HepG2 (cell line): ENCODE data around the gene FBXO41. TPM values are rescaled to one million over a fixed set of nuclear protein-coding genes. Genes with fewer than 3 reads are reported as not detected.
A peak's percentile ranks its signal among the peaks of the same experiment; 100 is the strongest.

Source experiments
- DMAP1 ChIP-seq: IDR thresholded peaks from 2 replicates; pipeline ENCODE4 v1.6.1; 2016
- GMEB2 ChIP-seq: IDR thresholded peaks from 2 replicates; pipeline ENCODE4 v1.6.1; 2016; ENCODE audit warnings: missing biosample characterization, missing genetic modification reagents, low read depth
- HOXA3 ChIP-seq: sonication (generic); formaldehyde crosslinking; IDR thresholded peaks from 2 replicates; pipeline ENCODE4 v1.5.0; 2020; ENCODE audit warnings: missing genetic modification reagents
- IKZF1 ChIP-seq: fragments of 450-650 bp; IDR thresholded peaks from 2 replicates; pipeline ENCODE4 v1.7.1; 2016
- KLF13 ChIP-seq: sonication (generic); formaldehyde crosslinking; IDR thresholded peaks from 2 replicates; pipeline ENCODE4 v1.4.0; 2020; ENCODE audit warnings: mild to moderate bottlenecking, missing genetic modification reagents
- MIXL1 ChIP-seq: IDR thresholded peaks from 2 replicates; pipeline ENCODE4 v1.6.1; 2016
- PAF1 ChIP-seq: IDR thresholded peaks from 2 replicates; pipeline ENCODE4 v1.6.1; 2016; ENCODE audit warnings: missing genetic modification reagents, missing compliant biosample characterization
- PHF20 ChIP-seq: sonication (generic); formaldehyde crosslinking; IDR thresholded peaks from 2 replicates; pipeline ENCODE4 v1.5.0; 2020; ENCODE audit warnings: mild to moderate bottlenecking, missing genetic modification reagents
- TEAD3 ChIP-seq: optimal IDR thresholded peaks from 2 replicates; pipeline ENCODE3; 2016; ENCODE audit warnings: borderline replicate concordance
- ZBTB7A ChIP-seq: sonication (generic); formaldehyde crosslinking; IDR thresholded peaks from 2 replicates; pipeline ENCODE4 v1.8.0; 2022; ENCODE audit warnings: mild to moderate bottlenecking, missing genetic modification reagents
- ZFP90 ChIP-seq: sonication (generic); formaldehyde crosslinking; IDR thresholded peaks from 2 replicates; pipeline ENCODE4 v1.8.0; 2022; ENCODE audit warnings: missing genetic modification reagents, mild to moderate bottlenecking, inconsistent platforms, borderline replicate concordance
- ZMYM2 ChIP-seq: sonication (generic); formaldehyde crosslinking; IDR thresholded peaks from 2 replicates; pipeline ENCODE4 v1.8.0; 2022; ENCODE audit warnings: mild to moderate bottlenecking, missing genetic modification reagents
- ZNF331 ChIP-seq: sonication (generic); formaldehyde crosslinking; IDR thresholded peaks from 2 replicates; pipeline ENCODE4 v1.4.0; 2020; ENCODE audit warnings: missing genetic modification reagents
- ZNF367 ChIP-seq: sonication (generic); formaldehyde crosslinking; IDR thresholded peaks from 2 replicates; pipeline ENCODE4 v1.4.0; 2020; ENCODE audit warnings: missing genetic modification reagents, borderline replicate concordance
- ZNF446 ChIP-seq: sonication (generic); formaldehyde crosslinking; IDR thresholded peaks from 2 replicates; pipeline ENCODE4 v1.5.0; 2020; ENCODE audit warnings: mild to moderate bottlenecking, missing genetic modification reagents
- ZNF777 ChIP-seq: sonication (generic); formaldehyde crosslinking; IDR thresholded peaks from 2 replicates; pipeline ENCODE4 v1.4.0; 2020; ENCODE audit warnings: missing genetic modification reagents
- ZNF839 ChIP-seq: sonication (generic); formaldehyde crosslinking; IDR thresholded peaks from 2 replicates; pipeline ENCODE4 v1.4.0; 2020; ENCODE audit warnings: missing genetic modification reagents, mild to moderate bottlenecking, borderline replicate concordance
- polyA plus RNA-seq, 8 experiments: library from polyadenylated mRNA; depleted of rRNA in 3 of 8; stranded (reverse) in 7 of 8; unstranded in 1 of 8; fragments of >200 nt; fragmentation: Illumina TruSeq in 4 of 8; extraction: Trizol in 4 of 8; gene quantifications; 2 replicates each; pipeline versions ENCODE4 v1.2.1 to v1.2.3, GENCODE V29; 2011 to 2016; ENCODE audit warnings: low read depth in 4 of 8, missing spikeins in 1 of 8, mixed read lengths in 1 of 8; ENCODE audit not compliant: insufficient read depth in 1 of 8
- total RNA-seq, 5 experiments: library from RNA; depleted of rRNA; stranded (reverse); fragments of >200 nt; fragmentation: Illumina TruSeq; extraction: Trizol; gene quantifications; 2 replicates each; pipeline ENCODE4 v1.2.3, GENCODE V29; 2016; ENCODE audit warnings: low read depth in 1 of 5
- TF ChIP-seq, protein P1 (sequence below), 2 experiments: fragments of 450-650 bp in 1 of 2; sonication (generic) in 1 of 2; formaldehyde crosslinking; IDR thresholded peaks; 2 replicates each; pipeline versions ENCODE4 v1.5.0 to v1.8.0; 2020 to 2022; ENCODE audit warnings: mild to moderate bottlenecking in 1 of 2, missing genetic modification reagents in 1 of 2
- TF ChIP-seq, protein P2 (sequence below): sonication (generic); formaldehyde crosslinking; IDR thresholded peaks from 2 replicates; pipeline ENCODE4 v1.5.0; 2020; ENCODE audit warnings: mild to moderate bottlenecking, missing genetic modification reagents
- TF ChIP-seq, protein P3 (sequence below): sonication (generic); formaldehyde crosslinking; IDR thresholded peaks from 2 replicates; pipeline ENCODE4 v1.9.0; 2021; ENCODE audit warnings: mild to moderate bottlenecking, missing genetic modification reagents

FBXO41 gene
- total and polyA plus RNA-seq, 2 of the 13 experiments (the other 11 are each of a cell fraction or from before 2014, with no cell fraction given): 4.2 to 10.3 TPM

DNA sequence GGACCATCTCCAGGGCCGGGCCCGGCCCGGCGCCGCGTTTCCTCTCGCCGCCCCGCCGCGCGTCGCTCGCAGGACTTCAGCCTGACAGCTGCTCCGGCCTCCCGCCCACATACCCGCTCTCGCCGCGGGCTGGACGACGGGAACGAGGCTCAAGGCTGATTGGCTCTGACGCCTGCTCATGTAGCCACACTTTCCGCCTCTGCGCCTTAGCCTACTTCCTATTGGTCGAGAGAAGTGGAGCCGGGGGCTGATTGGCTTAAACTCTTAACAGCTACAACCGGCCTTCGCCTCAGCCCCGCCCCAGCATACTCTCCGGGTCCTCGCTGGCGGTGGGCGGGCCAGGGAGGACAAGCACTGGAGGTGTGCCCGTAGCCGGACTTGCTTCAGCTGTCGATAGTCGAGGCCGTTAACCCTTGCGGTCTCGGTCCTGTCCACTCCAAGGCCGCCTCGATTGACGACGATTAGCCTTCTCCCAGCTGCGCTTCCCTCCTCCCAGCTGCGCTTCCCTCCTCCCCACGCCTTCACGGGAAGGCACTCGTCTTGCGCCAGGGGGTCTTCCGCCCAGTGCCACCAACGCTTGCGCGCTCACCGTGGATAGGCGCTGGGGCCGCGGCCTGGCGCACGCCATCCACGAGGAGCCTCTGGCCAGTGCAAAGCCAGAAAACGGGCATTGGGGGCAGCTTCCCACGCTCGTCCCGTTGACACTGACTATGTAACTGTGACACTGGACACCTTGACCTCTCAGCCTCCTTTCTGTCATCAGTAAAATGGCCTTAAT, 50.9 kb downstream of the FBXO41 start, which contains the start of gene PRADC1 (continued):
- TF ChIP-seq ZNF446 (CRISPR knock-in tag): peak; percentile 21; the same call in 1 of the 2 replicates
- TF ChIP-seq, protein P1, sequence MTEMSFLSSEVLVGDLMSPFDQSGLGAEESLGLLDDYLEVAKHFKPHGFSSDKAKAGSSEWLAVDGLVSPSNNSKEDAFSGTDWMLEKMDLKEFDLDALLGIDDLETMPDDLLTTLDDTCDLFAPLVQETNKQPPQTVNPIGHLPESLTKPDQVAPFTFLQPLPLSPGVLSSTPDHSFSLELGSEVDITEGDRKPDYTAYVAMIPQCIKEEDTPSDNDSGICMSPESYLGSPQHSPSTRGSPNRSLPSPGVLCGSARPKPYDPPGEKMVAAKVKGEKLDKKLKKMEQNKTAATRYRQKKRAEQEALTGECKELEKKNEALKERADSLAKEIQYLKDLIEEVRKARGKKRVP (CRISPR knock-in tag; IDR thresholded peaks at IDR 0.05): peak in 1 of 2 experiments; percentile 71; a peak in 2 of 4 replicates
- TF ChIP-seq, protein P2, sequence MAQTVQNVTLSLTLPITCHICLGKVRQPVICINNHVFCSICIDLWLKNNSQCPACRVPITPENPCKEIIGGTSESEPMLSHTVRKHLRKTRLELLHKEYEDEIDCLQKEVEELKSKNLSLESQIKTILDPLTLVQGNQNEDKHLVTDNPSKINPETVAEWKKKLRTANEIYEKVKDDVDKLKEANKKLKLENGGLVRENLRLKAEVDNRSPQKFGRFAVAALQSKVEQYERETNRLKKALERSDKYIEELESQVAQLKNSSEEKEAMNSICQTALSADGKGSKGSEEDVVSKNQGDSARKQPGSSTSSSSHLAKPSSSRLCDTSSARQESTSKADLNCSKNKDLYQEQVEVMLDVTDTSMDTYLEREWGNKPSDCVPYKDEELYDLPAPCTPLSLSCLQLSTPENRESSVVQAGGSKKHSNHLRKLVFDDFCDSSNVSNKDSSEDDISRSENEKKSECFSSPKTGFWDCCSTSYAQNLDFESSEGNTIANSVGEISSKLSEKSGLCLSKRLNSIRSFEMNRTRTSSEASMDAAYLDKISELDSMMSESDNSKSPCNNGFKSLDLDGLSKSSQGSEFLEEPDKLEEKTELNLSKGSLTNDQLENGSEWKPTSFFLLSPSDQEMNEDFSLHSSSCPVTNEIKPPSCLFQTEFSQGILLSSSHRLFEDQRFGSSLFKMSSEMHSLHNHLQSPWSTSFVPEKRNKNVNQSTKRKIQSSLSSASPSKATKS (CRISPR knock-in tag): no peak
- no peak; the same call in 1 of the 2 replicates for TF ChIP-seq ZMYM2 (CRISPR knock-in tag)
- TF ChIP-seq TEAD3 (CRISPR knock-in tag): peak; percentile 67
- no peak for TF ChIP-seq GMEB2
- TF ChIP-seq ZBTB7A (CRISPR knock-in tag): peak; percentile 63
- TF ChIP-seq ZNF777: peak; percentile 23; the same call in 1 of the 2 replicates
- peak; percentile 82 for TF ChIP-seq HOXA3 (CRISPR knock-in tag)
- TF ChIP-seq PHF20 (CRISPR knock-in tag): no peak; the same call in none of the 2 replicates
- 0 out of 2 replicates have a peak, but pooled peaks have one; percentile 15 for TF ChIP-seq ZNF839 (CRISPR knock-in tag)
- no peak; the same call in 1 of the 2 replicates for TF ChIP-seq DMAP1 (CRISPR knock-in tag)
- peak; percentile 71 for TF ChIP-seq ZNF331 (CRISPR knock-in tag)
- TF ChIP-seq PAF1: no peak
- no peak for TF ChIP-seq IKZF1
- TF ChIP-seq KLF13 (CRISPR knock-in tag): peak; percentile 81
- TF ChIP-seq ZFP90 (CRISPR knock-in tag): peak; percentile 73
- TF ChIP-seq, protein P3, sequence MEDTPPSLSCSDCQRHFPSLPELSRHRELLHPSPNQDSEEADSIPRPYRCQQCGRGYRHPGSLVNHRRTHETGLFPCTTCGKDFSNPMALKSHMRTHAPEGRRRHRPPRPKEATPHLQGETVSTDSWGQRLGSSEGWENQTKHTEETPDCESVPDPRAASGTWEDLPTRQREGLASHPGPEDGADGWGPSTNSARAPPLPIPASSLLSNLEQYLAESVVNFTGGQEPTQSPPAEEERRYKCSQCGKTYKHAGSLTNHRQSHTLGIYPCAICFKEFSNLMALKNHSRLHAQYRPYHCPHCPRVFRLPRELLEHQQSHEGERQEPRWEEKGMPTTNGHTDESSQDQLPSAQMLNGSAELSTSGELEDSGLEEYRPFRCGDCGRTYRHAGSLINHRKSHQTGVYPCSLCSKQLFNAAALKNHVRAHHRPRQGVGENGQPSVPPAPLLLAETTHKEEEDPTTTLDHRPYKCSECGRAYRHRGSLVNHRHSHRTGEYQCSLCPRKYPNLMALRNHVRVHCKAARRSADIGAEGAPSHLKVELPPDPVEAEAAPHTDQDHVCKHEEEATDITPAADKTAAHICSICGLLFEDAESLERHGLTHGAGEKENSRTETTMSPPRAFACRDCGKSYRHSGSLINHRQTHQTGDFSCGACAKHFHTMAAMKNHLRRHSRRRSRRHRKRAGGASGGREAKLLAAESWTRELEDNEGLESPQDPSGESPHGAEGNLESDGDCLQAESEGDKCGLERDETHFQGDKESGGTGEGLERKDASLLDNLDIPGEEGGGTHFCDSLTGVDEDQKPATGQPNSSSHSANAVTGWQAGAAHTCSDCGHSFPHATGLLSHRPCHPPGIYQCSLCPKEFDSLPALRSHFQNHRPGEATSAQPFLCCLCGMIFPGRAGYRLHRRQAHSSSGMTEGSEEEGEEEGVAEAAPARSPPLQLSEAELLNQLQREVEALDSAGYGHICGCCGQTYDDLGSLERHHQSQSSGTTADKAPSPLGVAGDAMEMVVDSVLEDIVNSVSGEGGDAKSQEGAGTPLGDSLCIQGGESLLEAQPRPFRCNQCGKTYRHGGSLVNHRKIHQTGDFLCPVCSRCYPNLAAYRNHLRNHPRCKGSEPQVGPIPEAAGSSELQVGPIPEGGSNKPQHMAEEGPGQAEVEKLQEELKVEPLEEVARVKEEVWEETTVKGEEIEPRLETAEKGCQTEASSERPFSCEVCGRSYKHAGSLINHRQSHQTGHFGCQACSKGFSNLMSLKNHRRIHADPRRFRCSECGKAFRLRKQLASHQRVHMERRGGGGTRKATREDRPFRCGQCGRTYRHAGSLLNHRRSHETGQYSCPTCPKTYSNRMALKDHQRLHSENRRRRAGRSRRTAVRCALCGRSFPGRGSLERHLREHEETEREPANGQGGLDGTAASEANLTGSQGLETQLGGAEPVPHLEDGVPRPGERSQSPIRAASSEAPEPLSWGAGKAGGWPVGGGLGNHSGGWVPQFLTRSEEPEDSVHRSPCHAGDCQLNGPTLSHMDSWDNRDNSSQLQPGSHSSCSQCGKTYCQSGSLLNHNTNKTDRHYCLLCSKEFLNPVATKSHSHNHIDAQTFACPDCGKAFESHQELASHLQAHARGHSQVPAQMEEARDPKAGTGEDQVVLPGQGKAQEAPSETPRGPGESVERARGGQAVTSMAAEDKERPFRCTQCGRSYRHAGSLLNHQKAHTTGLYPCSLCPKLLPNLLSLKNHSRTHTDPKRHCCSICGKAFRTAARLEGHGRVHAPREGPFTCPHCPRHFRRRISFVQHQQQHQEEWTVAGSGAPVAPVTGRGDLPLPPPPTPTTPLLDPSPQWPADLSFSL (CRISPR knock-in tag): peak; percentile 61; the same call in 1 of the 2 replicates
- no peak for TF ChIP-seq MIXL1 (CRISPR knock-in tag)
- TF ChIP-seq ZNF367 (CRISPR knock-in tag): no peak
